Inferior parietal cortex (tissue), 1 donor: ENCODE results near the gene TIMM44.
"Not testable (repeated sequence)": the region's sequence is repeated elsewhere in the genome, so short reads cannot be mapped to it uniquely, and the experiment has no call there.

ENCODE experiments used
- DNase-seq: peaks from one replicate; pipeline ENCODE4 v3.0.0-alpha.2; 2016; ENCODE audit errors: extremely low spot score

Gene TIMM44

GRCh38 chr19:7900401-7900870 lies 43.0 kb downstream of the TIMM44 start:
- DNase-seq: no peak

GRCh38 chr19:7899751-7900378 lies 43.6 kb downstream of the TIMM44 start:
- DNase-seq: no peak

GRCh38 chr19:7898967-7899366 lies 44.5 kb downstream of the TIMM44 start:
- no peak for DNase-seq

- DNase-seq: no peak
Observed at GRCh38 chr19:7897292-7897691, 46.2 kb downstream of the TIMM44 start.

GRCh38 chr19:7895565-7895964 lies 47.9 kb downstream of the TIMM44 start:
- no peak for DNase-seq

GRCh38 chr19:7894612-7895309 lies 48.7 kb downstream of the TIMM44 start:
- no peak for DNase-seq

- not testable (repeated sequence) for DNase-seq
Observed at GRCh38 chr19:7893362-7894101, 49.9 kb downstream of the TIMM44 start.

- DNase-seq: no peak
Observed at GRCh38 chr19:7888826-7889217, 54.6 kb downstream of the TIMM44 start.

GRCh38 chr19:7888145-7888825 lies 55.2 kb downstream of the TIMM44 start, which contains the start of gene LRRC8E:
TSS of gene LRRC8E (plus strand) at chr19:7888510. CDS start at chr19:7895604, 7,094 bp downstream.
- no peak for DNase-seq

GRCh38 chr19:7887408-7888144 lies 55.9 kb downstream of the TIMM44 start:
- DNase-seq: no peak

GRCh38 chr19:7885818-7886217 lies 57.6 kb downstream of the TIMM44 start:
- DNase-seq: no peak

- DNase-seq: no peak
Observed at GRCh38 chr19:7883796-7884570, 59.5 kb downstream of the TIMM44 start.

GRCh38 chr19:7883105-7883504 lies 60.4 kb downstream of the TIMM44 start:
- DNase-seq: no peak

GRCh38 chr19:7881910-7882309 lies 61.6 kb downstream of the TIMM44 start:
- DNase-seq: no peak

GRCh38 chr19:7879836-7880235 lies 63.6 kb downstream of the TIMM44 start:
- no peak for DNase-seq

GRCh38 chr19:7879111-7879807 lies 64.2 kb downstream of the TIMM44 start:
- no peak for DNase-seq

GRCh38 chr19:7877249-7877836 lies 66.1 kb downstream of the TIMM44 start:
- no peak for DNase-seq
